ENCODE data around the gene ABCD3. TPM values are rescaled to one million over a fixed set of nuclear protein-coding genes. Genes with fewer than 3 reads are reported as not detected.
"Not testable (repeated sequence)": the region's sequence is repeated elsewhere in the genome, so short reads cannot be mapped to it uniquely, and the experiment has no call there.

Gene ABCD3
- total and polyA plus RNA-seq, 2 of the 8 experiments (the other 6 are each of a cell fraction or from before 2014, with no cell fraction given), result 6.6 to 29.4 TPM

DNA sequence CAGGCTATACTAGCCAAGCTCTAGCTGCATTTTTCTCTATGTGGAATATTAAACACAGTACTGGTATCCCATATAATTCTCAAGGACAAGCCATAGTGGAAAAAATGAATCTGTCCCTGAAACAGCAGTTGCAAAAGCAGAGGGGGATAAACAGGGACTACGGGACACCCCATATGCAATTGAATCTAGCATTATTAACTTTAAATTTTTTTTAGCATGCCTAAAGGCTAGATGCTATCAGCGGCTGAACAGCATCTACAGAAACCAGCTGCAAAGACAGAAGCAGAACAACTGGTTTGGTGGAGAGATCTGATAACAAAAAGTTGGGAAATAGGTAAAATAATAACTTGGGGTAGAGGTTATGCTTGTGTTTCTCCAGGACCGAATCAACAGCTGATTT lies 30.6 kb downstream of the ABCD3 start:
- H3K23me2 ChIP-seq (ENCODE audit: low read depth, low read length); H4K8ac ChIP-seq (ENCODE audit: extremely low read depth, insufficient read depth, low read length); H2BK120ac ChIP-seq (replicated peaks; ENCODE audit: low read depth, low read length); H2BK20ac ChIP-seq (ENCODE audit: low read length); H4K5ac ChIP-seq (ENCODE audit: insufficient read length, low read depth, low read length); H4K91ac ChIP-seq (replicated peaks; ENCODE audit: insufficient read length, low read length); H2AK5ac ChIP-seq (ENCODE audit: low read depth, low read length); H2BK15ac ChIP-seq (ENCODE audit: low read length); H3K4me2 ChIP-seq (ENCODE audit: insufficient read depth in 1 of 2, low read depth in 2 of 2, low read length in 2 of 2); H3K4ac ChIP-seq (replicated peaks; ENCODE audit: insufficient read length, low read depth, low read length); H2AFZ ChIP-seq (ENCODE audit: low read length); FAIRE-seq; H3K79me1 ChIP-seq (ENCODE audit: low read depth, low read length); H3K23ac ChIP-seq (ENCODE audit: insufficient read length); H3K56ac ChIP-seq (replicated peaks; ENCODE audit: insufficient read length, low read depth, low read length); H3K14ac ChIP-seq (ENCODE audit: insufficient read length); H3K18ac ChIP-seq (ENCODE audit: extremely low read depth, low read length); H3K27ac ChIP-seq (ENCODE audit: low read depth, low read length); H3K9ac ChIP-seq (replicated peaks in 1 of 4; ENCODE audit: extremely low read depth in 1 of 4, low read depth in 3 of 4, low read length in 3 of 4); H2BK5ac ChIP-seq (ENCODE audit: low read depth, low read length); H3K4me3 ChIP-seq (ENCODE audit: extremely low read depth in 1 of 4, insufficient read depth in 2 of 4, low read depth in 3 of 4, low read length in 4 of 4); H4K20me1 ChIP-seq (replicated peaks in 1 of 2; ENCODE audit: control insufficient read depth in 1 of 2, insufficient read depth in 2 of 2, low read length in 2 of 2); H2BK12ac ChIP-seq (ENCODE audit: low read depth, low read length); H3K27me3 ChIP-seq (replicated peaks in 1 of 4; ENCODE audit: control insufficient read depth in 3 of 4, extremely low read depth in 1 of 4, insufficient read depth in 3 of 4, low read length in 3 of 4); DNase-seq (ENCODE audit: low read depth in 1 of 2, low spot score in 2 of 2); POLR2A ChIA-PET (ENCODE audit: partially characterized antibody); H3K4me1 ChIP-seq (replicated peaks in 1 of 4; ENCODE audit: control insufficient read depth in 3 of 4, insufficient read depth in 4 of 4, low read length in 3 of 4): not testable (repeated sequence)
- CTCF ChIA-PET (ENCODE audit: partially characterized antibody), result interaction anchor here (1.1 kb wide), 1 partner anchor 15 kb away, joined by 3 read pairs; no protein-coding TSS in a partner anchor
- 86% methylated on average over 3 of the region's 3 CpGs; no CpG with 5 or more reads in 1 of the 2 experiments for WGBS, 2 experiments (ENCODE audit: extremely low coverage in 1 of 2, insufficient coverage in 1 of 2, insufficient read length in 1 of 2, insufficient replicate concordance in 2 of 2, low coverage in 1 of 2, low lambda C conversion rate in 2 of 2, missing lambda C conversion rate in 1 of 2)
- Histone ChIP-seq H3K79me2 (ENCODE audit: control insufficient read depth in 1 of 2, insufficient read depth in 2 of 2, low read length in 2 of 2) (peaks cover 0 to 13% of the 10 kb centered on the region in 2 experiments; a peak in 2 of 4 replicates), H3K9me3 (ENCODE audit: insufficient read depth in 2 of 2, low read depth in 1 of 2, low read length in 1 of 2) (peaks cover 34 to 35% of the 10 kb centered on the region in 2 experiments), H3K36me3 (ENCODE audit: control insufficient read depth in 2 of 4, insufficient read depth in 4 of 4, low read length in 3 of 4) (peaks cover 0 to 27% (median 3%) of the 10 kb centered on the region in 4 experiments; a peak in 5 of 8 replicates)
